ENCODE measurements around the gene RHOXF2.

DNA sequence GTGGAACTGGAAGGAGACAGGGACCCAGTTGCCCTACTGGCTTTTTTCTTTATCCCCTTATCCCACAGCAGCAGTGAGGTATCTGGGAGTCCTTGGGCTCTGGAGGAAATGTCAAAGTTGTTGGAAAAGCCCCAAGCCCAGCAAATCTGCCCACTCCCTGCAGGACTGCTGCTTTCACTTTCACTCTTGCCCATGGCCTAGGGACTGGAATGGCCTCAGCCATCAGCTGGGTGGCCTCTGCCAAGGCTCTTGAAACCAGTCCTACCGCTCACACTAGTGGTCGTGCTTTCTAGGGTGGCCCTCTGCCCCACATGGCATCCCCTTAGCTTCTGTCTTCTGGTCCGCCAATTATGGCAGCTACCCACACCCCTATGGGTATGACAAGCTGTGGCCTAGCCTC, 33.0 kb upstream of the RHOXF2 start:
- TF ChIP-seq, protein P1, sequence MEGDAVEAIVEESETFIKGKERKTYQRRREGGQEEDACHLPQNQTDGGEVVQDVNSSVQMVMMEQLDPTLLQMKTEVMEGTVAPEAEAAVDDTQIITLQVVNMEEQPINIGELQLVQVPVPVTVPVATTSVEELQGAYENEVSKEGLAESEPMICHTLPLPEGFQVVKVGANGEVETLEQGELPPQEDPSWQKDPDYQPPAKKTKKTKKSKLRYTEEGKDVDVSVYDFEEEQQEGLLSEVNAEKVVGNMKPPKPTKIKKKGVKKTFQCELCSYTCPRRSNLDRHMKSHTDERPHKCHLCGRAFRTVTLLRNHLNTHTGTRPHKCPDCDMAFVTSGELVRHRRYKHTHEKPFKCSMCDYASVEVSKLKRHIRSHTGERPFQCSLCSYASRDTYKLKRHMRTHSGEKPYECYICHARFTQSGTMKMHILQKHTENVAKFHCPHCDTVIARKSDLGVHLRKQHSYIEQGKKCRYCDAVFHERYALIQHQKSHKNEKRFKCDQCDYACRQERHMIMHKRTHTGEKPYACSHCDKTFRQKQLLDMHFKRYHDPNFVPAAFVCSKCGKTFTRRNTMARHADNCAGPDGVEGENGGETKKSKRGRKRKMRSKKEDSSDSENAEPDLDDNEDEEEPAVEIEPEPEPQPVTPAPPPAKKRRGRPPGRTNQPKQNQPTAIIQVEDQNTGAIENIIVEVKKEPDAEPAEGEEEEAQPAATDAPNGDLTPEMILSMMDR (IDR thresholded peaks at IDR 0.05): no peak
- no peak for TF ChIP-seq POLR2A (IDR thresholded peaks at IDR 0.05)
